ENCODE results near the gene CFAP97D2. TPM values are rescaled to one million over a fixed set of nuclear protein-coding genes. Genes with fewer than 3 reads are reported as not detected.

CFAP97D2 gene
- total and polyA plus RNA-seq, 2 donors (not counting 3 experiments of a cell fraction or from before 2014, with no cell fraction given) = not detected

DNA sequence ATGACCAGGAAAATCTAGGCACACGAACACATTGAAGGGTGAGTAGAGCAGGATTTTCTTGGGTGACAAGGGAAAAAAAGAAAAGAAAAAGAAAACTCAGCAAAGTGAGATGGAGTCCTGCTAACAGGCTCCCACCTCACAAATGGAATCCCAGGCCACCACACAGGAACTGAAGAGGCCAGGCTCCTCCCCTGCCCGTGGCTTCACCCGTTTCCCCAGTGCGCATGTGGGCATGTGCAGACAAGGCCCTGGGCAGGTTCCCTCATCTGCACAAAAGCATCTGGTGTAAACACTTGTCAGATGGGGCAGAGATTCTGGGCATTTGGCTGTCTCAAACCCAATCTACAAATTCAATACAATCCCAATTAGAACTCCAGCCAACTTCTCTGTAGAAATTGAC, 24.5 kb downstream of the CFAP97D2 start:
- POLR2A ChIA-PET = no interaction called here
- BruUV-seq (replicated peaks) = no TSS peak
- Histone ChIP-seq H3K4me1 (ENCODE audit: control insufficient read depth, extremely low read depth, insufficient read depth, low read length) (no peaks in the 10 kb centered on the region), H3K79me2 (ENCODE audit: control insufficient read depth, insufficient read depth, low read length) (no peaks in the 10 kb centered on the region), H3K27ac (ENCODE audit: insufficient read depth, low read depth, low read length) (no peak overlapping the region), H2AFZ (ENCODE audit: low read depth, low read length) (no peak overlapping the region), H3K9me1 (replicated peaks; ENCODE audit: control insufficient read depth, extremely low read depth, insufficient read depth, low read length) (no peaks in the 10 kb centered on the region), H3K4me2 (ENCODE audit: insufficient read depth, low read length) (no peak overlapping the region), H3K9ac (replicated peaks; ENCODE audit: extremely low read depth, insufficient read depth, low read length) (no peak overlapping the region), H3K27me3 (ENCODE audit: control insufficient read depth in 2 of 2, insufficient read depth in 2 of 2, low read length in 2 of 2) (peaks cover 19 to 35% of the 10 kb centered on the region in 2 experiments), H3K4me3 (replicated peaks in 1 of 3; ENCODE audit: insufficient read depth in 1 of 3, low read depth in 1 of 3, low read length in 3 of 3) (no peak overlapping the region), H4K20me1 (replicated peaks; ENCODE audit: control insufficient read depth, extremely low read depth, insufficient read depth, low read length) (no peaks in the 10 kb centered on the region), H3K36me3 (ENCODE audit: control insufficient read depth in 2 of 2, extremely low read depth in 1 of 2, insufficient read depth in 2 of 2, low read length in 2 of 2) (no peaks in the 10 kb centered on the region), H3K9me3 (replicated peaks; ENCODE audit: control insufficient read depth, insufficient read depth, low read length) (no peaks in the 10 kb centered on the region)
- DNase-seq (ENCODE audit: low read depth, low spot score) = no peak
- intact Hi-C loops (cut with micrococcal nuclease) (no loop called here), dilution Hi-C loops (cut with MboI; ENCODE audit: extremely low pct_ligation_motif_present, low sequenced_read_pairs) (no loop called here)
- no peak for TF ChIP-seq POLR2A (IDR thresholded peaks at IDR 0.05; ENCODE audit: low read depth, low read length)
- TF ChIP-seq, protein P1, sequence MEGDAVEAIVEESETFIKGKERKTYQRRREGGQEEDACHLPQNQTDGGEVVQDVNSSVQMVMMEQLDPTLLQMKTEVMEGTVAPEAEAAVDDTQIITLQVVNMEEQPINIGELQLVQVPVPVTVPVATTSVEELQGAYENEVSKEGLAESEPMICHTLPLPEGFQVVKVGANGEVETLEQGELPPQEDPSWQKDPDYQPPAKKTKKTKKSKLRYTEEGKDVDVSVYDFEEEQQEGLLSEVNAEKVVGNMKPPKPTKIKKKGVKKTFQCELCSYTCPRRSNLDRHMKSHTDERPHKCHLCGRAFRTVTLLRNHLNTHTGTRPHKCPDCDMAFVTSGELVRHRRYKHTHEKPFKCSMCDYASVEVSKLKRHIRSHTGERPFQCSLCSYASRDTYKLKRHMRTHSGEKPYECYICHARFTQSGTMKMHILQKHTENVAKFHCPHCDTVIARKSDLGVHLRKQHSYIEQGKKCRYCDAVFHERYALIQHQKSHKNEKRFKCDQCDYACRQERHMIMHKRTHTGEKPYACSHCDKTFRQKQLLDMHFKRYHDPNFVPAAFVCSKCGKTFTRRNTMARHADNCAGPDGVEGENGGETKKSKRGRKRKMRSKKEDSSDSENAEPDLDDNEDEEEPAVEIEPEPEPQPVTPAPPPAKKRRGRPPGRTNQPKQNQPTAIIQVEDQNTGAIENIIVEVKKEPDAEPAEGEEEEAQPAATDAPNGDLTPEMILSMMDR (IDR thresholded peaks at IDR 0.05; ENCODE audit: extremely low read depth in 1 of 2, insufficient read depth in 1 of 2, low read depth in 1 of 2, low read length in 2 of 2) = no peak
- no peak for TF ChIP-seq JUN (IDR thresholded peaks at IDR 0.05; ENCODE audit: borderline replicate concordance, insufficient read depth, insufficient read length, low read depth)
- TF ChIP-seq FOS (IDR thresholded peaks at IDR 0.05; ENCODE audit: borderline replicate concordance, insufficient read depth, low read length) = no peak
- TF ChIP-seq POLR2AphosphoS5 (IDR thresholded peaks at IDR 0.05; ENCODE audit: insufficient read depth, low read depth, low read length) = no peak
- TF ChIP-seq GATA2 (IDR thresholded peaks at IDR 0.05; ENCODE audit: insufficient read depth, insufficient read length, low read depth, low read length) = no peak
- TF ChIP-seq MAX (IDR thresholded peaks at IDR 0.05; ENCODE audit: insufficient read depth, insufficient read length) = no peak
- no peak for TF ChIP-seq EZH2 (IDR thresholded peaks at IDR 0.05; ENCODE audit: borderline replicate concordance, low read depth, low read length, severe bottlenecking)
- no peak for TF ChIP-seq MYC (IDR thresholded peaks at IDR 0.05; ENCODE audit: low read depth, low read length)
- no peak for FAIRE-seq
- CTCF ChIA-PET = interaction anchor here (1.1 kb wide), 1 partner anchor 25 kb away, joined by 4 read pairs; no protein-coding TSS in a partner anchor

Data from endothelial cell of umbilical vein (primary cell).